WTC11 (cell line): ENCODE measurements around the gene CAST. TPM values are rescaled to one million over a fixed set of nuclear protein-coding genes. Genes with fewer than 3 reads are reported as not detected.

Experiments
- ATAC-seq: fragments of 200-7000 bp; cut with Tn5 transposase; 2 replicates; pipeline ENCODE4 v1.10.0; 2021; ENCODE audit warnings: mild to moderate bottlenecking, moderate library complexity
- CTCF ChIA-PET: fragments of 300-600 bp; sonication (Branson Sonifier 250); formaldehyde crosslinking; loops from one replicate; lab custom pipeline; 2021; ENCODE audit warnings: antibody characterized with exemption; lab: Charles Lee
- POLR2A ChIA-PET: fragments of 350-600 bp; sonication (Branson Sonifier 250); formaldehyde crosslinking; loops from one replicate; lab custom pipeline; 2021; ENCODE audit warnings: antibody characterized with exemption; lab: Charles Lee
- DNase-seq: peaks from one replicate; pipeline ENCODE4 v3.0.0; 2021; ENCODE audit warnings: low spot score
- H3K27ac Mint-ChIP-seq: 2 replicates; pipeline ENCODE4 v1.8.0; 2021; ENCODE audit warnings: mixed read lengths
- H3K27me3 Mint-ChIP-seq: 2 replicates; pipeline ENCODE4 v1.8.0; 2021; ENCODE audit warnings: low read depth, mild to moderate bottlenecking, moderate library complexity, mixed read lengths
- H3K36me3 Mint-ChIP-seq: 2 replicates; pipeline ENCODE4 v1.8.0; 2021; ENCODE audit warnings: mixed read lengths
- H3K4me1 Mint-ChIP-seq: 2 replicates; pipeline ENCODE4 v1.8.0; 2022; ENCODE audit warnings: mixed read lengths
- H3K4me3 Mint-ChIP-seq: 2 replicates; pipeline ENCODE4 v1.8.0; 2021; ENCODE audit warnings: mild to moderate bottlenecking, moderate library complexity, mixed read lengths
- H3K9me3 Mint-ChIP-seq: 2 replicates; pipeline ENCODE4 v1.8.0; 2021; ENCODE audit warnings: mixed read lengths
- ATF3 ChIP-seq: sonication (generic); formaldehyde crosslinking; conservative IDR thresholded peaks from 2 replicates; pipeline ENCODE4 v1.8.1; 2022; ENCODE audit warnings: mild to moderate bottlenecking, missing genetic modification reagents
- CBFB ChIP-seq: sonication (generic); formaldehyde crosslinking; IDR thresholded peaks from 2 replicates; pipeline ENCODE4 v1.8.1; 2022; ENCODE audit warnings: mild to moderate bottlenecking, low read depth, missing genetic modification reagents
- CREB1 ChIP-seq: sonication (generic); formaldehyde crosslinking; IDR thresholded peaks from 2 replicates; pipeline ENCODE4 v1.8.0; 2023; ENCODE audit warnings: mild to moderate bottlenecking, missing genetic modification reagents
- ERG ChIP-seq: fragments of 250-450 bp; sonication (Bioruptor Pico); IDR thresholded peaks from 2 replicates; pipeline ENCODE4 v1.8.0; 2021; ENCODE audit warnings: mild to moderate bottlenecking
- FOXK1 ChIP-seq: sonication (generic); formaldehyde crosslinking; IDR thresholded peaks from 2 replicates; pipeline ENCODE4 v1.8.0; 2022; ENCODE audit warnings: mild to moderate bottlenecking, moderate library complexity, missing genetic modification reagents
- NR1H2 ChIP-seq: sonication (generic); formaldehyde crosslinking; IDR thresholded peaks from 2 replicates; pipeline ENCODE4 v1.9.0; 2021; ENCODE audit warnings: mild to moderate bottlenecking, moderate library complexity, missing genetic modification reagents
- OVOL2 ChIP-seq: fragments of 250-450 bp; sonication (Bioruptor Pico); IDR thresholded peaks from 2 replicates; pipeline ENCODE4 v1.9.0; 2021; ENCODE audit warnings: mild to moderate bottlenecking, borderline replicate concordance
- PRDM15 ChIP-seq: sonication (generic); formaldehyde crosslinking; IDR thresholded peaks from 2 replicates; pipeline ENCODE4 v1.8.0; 2022; ENCODE audit warnings: missing genetic modification reagents
- RORB ChIP-seq: fragments of 250-450 bp; sonication (Bioruptor Pico); IDR thresholded peaks from 2 replicates; pipeline ENCODE4 v1.9.0; 2021; ENCODE audit warnings: mild to moderate bottlenecking
- TEAD4 ChIP-seq: sonication (generic); formaldehyde crosslinking; IDR thresholded peaks from 2 replicates; pipeline ENCODE4 v1.8.0; 2022; ENCODE audit warnings: mild to moderate bottlenecking, missing genetic modification reagents
- ZNF138 ChIP-seq: sonication (generic); formaldehyde crosslinking; conservative IDR thresholded peaks from 2 replicates; pipeline ENCODE4 v1.8.1; 2022; ENCODE audit warnings: mild to moderate bottlenecking, moderate library complexity, missing genetic modification reagents
- ZNF219 ChIP-seq: sonication (generic); formaldehyde crosslinking; IDR thresholded peaks from 2 replicates; pipeline ENCODE4 v1.8.0; 2023; ENCODE audit warnings: missing genetic modification reagents, mild to moderate bottlenecking, borderline replicate concordance
- ZNF263 ChIP-seq: sonication (generic); formaldehyde crosslinking; IDR thresholded peaks from 2 replicates; pipeline ENCODE4 v1.8.1; 2022; ENCODE audit warnings: low read depth, mild to moderate bottlenecking, moderate library complexity, missing genetic modification reagents
- total RNA-seq: library from RNA; stranded (reverse); gene quantifications from 3 replicates; pipeline ENCODE4 v1.2.3, GENCODE V29; 2021
- TF ChIP-seq, protein P1 (sequence below): sonication (generic); formaldehyde crosslinking; IDR thresholded peaks from 2 replicates; pipeline ENCODE4 v1.8.1; 2023; ENCODE audit warnings: mild to moderate bottlenecking, missing genetic modification reagents, moderate library complexity
- TF ChIP-seq, protein P2 (sequence below): sonication (generic); formaldehyde crosslinking; IDR thresholded peaks from 2 replicates; pipeline ENCODE4 v1.8.1; 2022; ENCODE audit warnings: mild to moderate bottlenecking, missing genetic modification reagents, moderate library complexity, borderline replicate concordance
- TF ChIP-seq, protein P3 (sequence below): sonication (generic); formaldehyde crosslinking; IDR thresholded peaks from 2 replicates; pipeline ENCODE4 v1.8.1; 2023; ENCODE audit warnings: mild to moderate bottlenecking, missing genetic modification reagents, moderate library complexity
- TF ChIP-seq, protein P4 (sequence below): sonication (generic); formaldehyde crosslinking; conservative IDR thresholded peaks from 2 replicates; pipeline ENCODE4 v1.8.1; 2023; ENCODE audit warnings: mild to moderate bottlenecking, low read depth, missing genetic modification reagents, moderate library complexity

Gene CAST
- total RNA-seq, 1 experiment from 2014 or later: 40.0 TPM

- ChIA-PET CTCF (no interaction called here), POLR2A (no interaction called here)
- Mint-ChIP-seq H3K27ac (no peak overlapping the region), H3K4me1 (no peaks in the 10 kb centered on the region), H3K4me3 (no peak overlapping the region), H3K9me3 (no peaks in the 10 kb centered on the region), H3K36me3 (no peaks in the 10 kb centered on the region), H3K27me3 (no peaks in the 10 kb centered on the region)
- ATAC-seq (no peak), DNase-seq (no peak)
- TF ChIP-seq ZNF263 (CRISPR knock-in tag) (no peak), FOXK1 (no peak), ATF3 (CRISPR knock-in tag) (no peak), RORB (CRISPR knock-in tag) (no peak), PRDM15 (no peak), TEAD4 (CRISPR knock-in tag) (no peak), CREB1 (CRISPR knock-in tag) (no peak), ZNF138 (CRISPR knock-in tag) (no peak)
- TF ChIP-seq, protein P1, sequence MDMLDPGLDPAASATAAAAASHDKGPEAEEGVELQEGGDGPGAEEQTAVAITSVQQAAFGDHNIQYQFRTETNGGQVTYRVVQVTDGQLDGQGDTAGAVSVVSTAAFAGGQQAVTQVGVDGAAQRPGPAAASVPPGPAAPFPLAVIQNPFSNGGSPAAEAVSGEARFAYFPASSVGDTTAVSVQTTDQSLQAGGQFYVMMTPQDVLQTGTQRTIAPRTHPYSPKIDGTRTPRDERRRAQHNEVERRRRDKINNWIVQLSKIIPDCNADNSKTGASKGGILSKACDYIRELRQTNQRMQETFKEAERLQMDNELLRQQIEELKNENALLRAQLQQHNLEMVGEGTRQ (CRISPR knock-in tag): no peak
- TF ChIP-seq, protein P2, sequence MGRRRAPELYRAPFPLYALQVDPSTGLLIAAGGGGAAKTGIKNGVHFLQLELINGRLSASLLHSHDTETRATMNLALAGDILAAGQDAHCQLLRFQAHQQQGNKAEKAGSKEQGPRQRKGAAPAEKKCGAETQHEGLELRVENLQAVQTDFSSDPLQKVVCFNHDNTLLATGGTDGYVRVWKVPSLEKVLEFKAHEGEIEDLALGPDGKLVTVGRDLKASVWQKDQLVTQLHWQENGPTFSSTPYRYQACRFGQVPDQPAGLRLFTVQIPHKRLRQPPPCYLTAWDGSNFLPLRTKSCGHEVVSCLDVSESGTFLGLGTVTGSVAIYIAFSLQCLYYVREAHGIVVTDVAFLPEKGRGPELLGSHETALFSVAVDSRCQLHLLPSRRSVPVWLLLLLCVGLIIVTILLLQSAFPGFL (CRISPR knock-in tag): no peak
These were observed 20.6 kb upstream of the CAST start for GRCh38 chr5:96641368-96642280.

- Mint-ChIP-seq H3K36me3 (no peaks in the 10 kb centered on the region), H3K9me3 (no peaks in the 10 kb centered on the region), H3K4me3 (no peak overlapping the region), H3K27me3 (no peaks in the 10 kb centered on the region), H3K27ac (no peak overlapping the region), H3K4me1 (no peaks in the 10 kb centered on the region)
- CTCF ChIA-PET: interaction anchor here (0.7 kb wide), 1 partner anchor 749 kb away, joined by 3 read pairs; no protein-coding TSS in a partner anchor
- TF ChIP-seq NR1H2 (CRISPR knock-in tag): no peak
- TF ChIP-seq, protein P2 (CRISPR knock-in tag): no peak
- TF ChIP-seq, protein P1 (CRISPR knock-in tag): no peak
- no peak for TF ChIP-seq ERG
- TF ChIP-seq ZNF219: no peak
- TF ChIP-seq, protein P3, sequence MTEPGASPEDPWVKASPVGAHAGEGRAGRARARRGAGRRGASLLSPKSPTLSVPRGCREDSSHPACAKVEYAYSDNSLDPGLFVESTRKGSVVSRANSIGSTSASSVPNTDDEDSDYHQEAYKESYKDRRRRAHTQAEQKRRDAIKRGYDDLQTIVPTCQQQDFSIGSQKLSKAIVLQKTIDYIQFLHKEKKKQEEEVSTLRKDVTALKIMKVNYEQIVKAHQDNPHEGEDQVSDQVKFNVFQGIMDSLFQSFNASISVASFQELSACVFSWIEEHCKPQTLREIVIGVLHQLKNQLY (CRISPR knock-in tag): no peak
- no peak for TF ChIP-seq OVOL2 (CRISPR knock-in tag)
- no peak for TF ChIP-seq CBFB (CRISPR knock-in tag)
- TF ChIP-seq RORB (CRISPR knock-in tag): no peak
- TF ChIP-seq, protein P4, sequence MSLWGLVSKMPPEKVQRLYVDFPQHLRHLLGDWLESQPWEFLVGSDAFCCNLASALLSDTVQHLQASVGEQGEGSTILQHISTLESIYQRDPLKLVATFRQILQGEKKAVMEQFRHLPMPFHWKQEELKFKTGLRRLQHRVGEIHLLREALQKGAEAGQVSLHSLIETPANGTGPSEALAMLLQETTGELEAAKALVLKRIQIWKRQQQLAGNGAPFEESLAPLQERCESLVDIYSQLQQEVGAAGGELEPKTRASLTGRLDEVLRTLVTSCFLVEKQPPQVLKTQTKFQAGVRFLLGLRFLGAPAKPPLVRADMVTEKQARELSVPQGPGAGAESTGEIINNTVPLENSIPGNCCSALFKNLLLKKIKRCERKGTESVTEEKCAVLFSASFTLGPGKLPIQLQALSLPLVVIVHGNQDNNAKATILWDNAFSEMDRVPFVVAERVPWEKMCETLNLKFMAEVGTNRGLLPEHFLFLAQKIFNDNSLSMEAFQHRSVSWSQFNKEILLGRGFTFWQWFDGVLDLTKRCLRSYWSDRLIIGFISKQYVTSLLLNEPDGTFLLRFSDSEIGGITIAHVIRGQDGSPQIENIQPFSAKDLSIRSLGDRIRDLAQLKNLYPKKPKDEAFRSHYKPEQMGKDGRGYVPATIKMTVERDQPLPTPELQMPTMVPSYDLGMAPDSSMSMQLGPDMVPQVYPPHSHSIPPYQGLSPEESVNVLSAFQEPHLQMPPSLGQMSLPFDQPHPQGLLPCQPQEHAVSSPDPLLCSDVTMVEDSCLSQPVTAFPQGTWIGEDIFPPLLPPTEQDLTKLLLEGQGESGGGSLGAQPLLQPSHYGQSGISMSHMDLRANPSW (CRISPR knock-in tag): no peak
- DNase-seq: no peak
- ATAC-seq: no peak
- POLR2A ChIA-PET: no interaction called here
These were observed 19.9 kb upstream of the CAST start for GRCh38 chr5:96642281-96642640.
